ENCODE measurements around the gene TNFRSF17. TPM values are rescaled to one million over a fixed set of nuclear protein-coding genes. Genes with fewer than 3 reads are reported as not detected.

TNFRSF17 gene
- total RNA-seq = not detected
- not detected for polyA plus RNA-seq (2013, experiment 1 of 2)
- polyA plus RNA-seq (2013, experiment 2 of 2) = not detected
- long read RNA-seq, experiment 1 = 0 reads
- long read RNA-seq, experiment 2 = 0 reads
- long read RNA-seq, experiment 3 = 0 reads
- long read RNA-seq, experiment 4 = 0 reads

DNA sequence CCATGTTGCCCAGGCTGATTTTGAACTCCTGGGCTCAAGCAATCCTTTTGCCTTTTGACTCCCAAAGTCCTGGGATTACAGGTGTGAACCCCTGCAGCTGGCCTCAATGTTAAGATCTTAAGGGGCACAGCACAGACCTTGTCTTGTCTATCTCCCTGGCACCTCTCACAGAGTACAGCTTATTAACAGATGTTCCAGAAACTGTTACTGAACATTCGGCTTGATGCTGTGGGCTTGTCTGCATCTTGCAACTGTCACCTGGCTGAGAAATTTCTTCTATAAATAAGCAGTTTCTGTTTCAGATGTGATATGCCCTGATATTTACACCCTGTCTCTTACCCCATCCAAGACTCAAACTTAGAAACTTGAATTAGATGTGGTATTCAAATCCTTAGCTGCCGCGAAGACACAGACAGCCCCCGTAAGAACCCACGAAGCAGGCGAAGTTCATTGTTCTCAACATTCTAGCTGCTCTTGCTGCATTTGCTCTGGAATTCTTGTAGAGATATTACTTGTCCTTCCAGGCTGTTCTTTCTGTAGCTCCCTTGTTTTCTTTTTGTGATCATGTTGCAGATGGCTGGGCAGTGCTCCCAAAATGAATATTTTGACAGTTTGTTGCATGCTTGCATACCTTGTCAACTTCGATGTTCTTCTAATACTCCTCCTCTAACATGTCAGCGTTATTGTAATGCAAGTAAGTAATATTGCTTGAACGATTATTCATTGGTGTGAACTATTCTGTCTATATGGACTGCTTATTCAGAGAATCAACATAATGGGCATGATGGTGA is at the start of gene TNFRSF17:
Gene TNFRSF17 (plus strand): TSS at position 450 of the 791 bp plus-strand sequence. CDS start 115 bp downstream, at position 565.
- H3K27me3 ChIP-seq (ENCODE audit: control insufficient read depth, insufficient read depth, low read length, poor library complexity, severe bottlenecking) = no peaks in the 10 kb centered on the region
- no peaks in the 10 kb centered on the region for H3K4me1 ChIP-seq (ENCODE audit: control insufficient read depth, insufficient read depth, low read length)
- Mint-ChIP-seq H3K27ac (no peak within 1 kb of the TSS), H3K27me3 (ENCODE audit: insufficient read depth) (no peaks in the 10 kb centered on the region), H3K4me1 (no peaks in the 10 kb centered on the region), H3K9me3 (no peaks in the 10 kb centered on the region), H3K4me3 (no peak within 1 kb of the TSS), H3K36me3 (ENCODE audit: low read depth) (no peaks in the 10 kb centered on the region)
- WGBS, 2 experiments (ENCODE audit: insufficient coverage in 1 of 2, insufficient read length in 1 of 2) = 82 to 88% methylated on average over 7 to 9 of the region's 9 CpGs
- H3K27ac ChIP-seq (ENCODE audit: low read depth, low read length) = no peak within 1 kb of the TSS
- no peaks in the 10 kb centered on the region for H3K9me3 ChIP-seq (ENCODE audit: control insufficient read depth, low read length)
- TF ChIP-seq, protein P1, sequence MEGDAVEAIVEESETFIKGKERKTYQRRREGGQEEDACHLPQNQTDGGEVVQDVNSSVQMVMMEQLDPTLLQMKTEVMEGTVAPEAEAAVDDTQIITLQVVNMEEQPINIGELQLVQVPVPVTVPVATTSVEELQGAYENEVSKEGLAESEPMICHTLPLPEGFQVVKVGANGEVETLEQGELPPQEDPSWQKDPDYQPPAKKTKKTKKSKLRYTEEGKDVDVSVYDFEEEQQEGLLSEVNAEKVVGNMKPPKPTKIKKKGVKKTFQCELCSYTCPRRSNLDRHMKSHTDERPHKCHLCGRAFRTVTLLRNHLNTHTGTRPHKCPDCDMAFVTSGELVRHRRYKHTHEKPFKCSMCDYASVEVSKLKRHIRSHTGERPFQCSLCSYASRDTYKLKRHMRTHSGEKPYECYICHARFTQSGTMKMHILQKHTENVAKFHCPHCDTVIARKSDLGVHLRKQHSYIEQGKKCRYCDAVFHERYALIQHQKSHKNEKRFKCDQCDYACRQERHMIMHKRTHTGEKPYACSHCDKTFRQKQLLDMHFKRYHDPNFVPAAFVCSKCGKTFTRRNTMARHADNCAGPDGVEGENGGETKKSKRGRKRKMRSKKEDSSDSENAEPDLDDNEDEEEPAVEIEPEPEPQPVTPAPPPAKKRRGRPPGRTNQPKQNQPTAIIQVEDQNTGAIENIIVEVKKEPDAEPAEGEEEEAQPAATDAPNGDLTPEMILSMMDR (conservative IDR thresholded peaks at IDR 0.05) = no peak
- no peak for DNase-seq
- H3K4me3 ChIP-seq (ENCODE audit: low read length) = no peak within 1 kb of the TSS
- H3K36me3 ChIP-seq (ENCODE audit: control insufficient read depth, insufficient read depth, low read length) = no peaks in the 10 kb centered on the region
- H3K9ac ChIP-seq (ENCODE audit: extremely low read depth, low read length, poor library complexity, severe bottlenecking) = no peak within 1 kb of the TSS

DNA sequence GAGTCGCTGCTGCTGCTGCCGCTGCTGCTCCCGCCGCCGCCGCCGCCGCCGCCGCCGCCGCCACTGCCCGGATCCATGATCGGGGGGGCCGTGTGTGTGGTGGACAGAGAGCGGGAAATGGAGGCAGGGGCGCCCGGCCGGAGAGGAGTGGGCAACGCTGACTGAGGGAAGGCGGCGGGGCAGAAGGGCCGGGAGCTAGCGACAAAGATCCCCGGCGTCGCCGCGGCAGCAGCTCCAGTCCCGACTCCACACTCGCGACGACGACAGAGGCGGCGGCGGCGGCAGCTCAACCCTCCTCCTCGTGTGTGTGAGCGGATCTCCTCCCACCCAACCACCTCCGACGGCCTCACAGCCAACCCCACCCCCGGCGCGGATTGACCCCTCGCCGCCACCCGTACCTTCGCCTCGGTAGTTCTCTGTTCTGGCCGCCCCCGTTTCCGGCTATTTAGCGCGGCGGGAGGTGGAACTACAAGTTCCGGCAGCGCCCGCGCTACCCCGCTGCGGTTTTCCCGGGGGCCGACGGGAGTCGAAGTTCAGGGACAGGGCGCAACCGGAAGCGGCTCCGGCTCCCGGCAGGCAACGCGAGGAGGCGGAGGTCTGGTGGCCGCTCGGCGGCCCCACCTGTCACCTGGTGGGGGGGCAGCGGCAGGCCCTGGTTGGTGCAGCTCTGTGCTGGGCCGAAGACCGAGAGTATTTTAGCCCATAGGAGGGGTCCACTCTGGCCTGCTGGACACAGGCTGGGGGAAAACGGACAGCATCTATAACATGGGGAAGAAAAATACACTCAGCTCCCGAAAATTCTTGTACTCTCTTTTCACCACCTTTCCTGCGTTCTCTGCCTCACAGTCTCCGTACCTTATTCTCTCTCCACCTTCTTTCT is 49.1 kb upstream of the TNFRSF17 start, which contains the start of gene GSPT1:
Gene GSPT1 (minus strand): TSS at position 313 of the 880 bp plus-strand sequence. CDS start 236 bp downstream, at position 77.
- peaks cover 2% of the 10 kb centered on the region for H3K36me3 Mint-ChIP-seq (ENCODE audit: low read depth)
- DNase-seq = peak; percentile 100
- Histone ChIP-seq H3K27ac (ENCODE audit: low read depth, low read length) (peak within 1 kb of the TSS; percentile 78), H3K4me3 (ENCODE audit: low read length) (peak within 1 kb of the TSS; percentile 88), H3K9ac (ENCODE audit: extremely low read depth, low read length, poor library complexity, severe bottlenecking) (peak within 1 kb of the TSS; percentile 31), H3K4me1 (ENCODE audit: control insufficient read depth, insufficient read depth, low read length) (no peaks in the 10 kb centered on the region), H3K27me3 (ENCODE audit: control insufficient read depth, insufficient read depth, low read length, poor library complexity, severe bottlenecking) (no peaks in the 10 kb centered on the region), H3K36me3 (ENCODE audit: control insufficient read depth, insufficient read depth, low read length) (no peaks in the 10 kb centered on the region), H3K9me3 (ENCODE audit: control insufficient read depth, low read length) (no peaks in the 10 kb centered on the region)
- peak within 1 kb of the TSS; percentile 91 for H3K4me3 Mint-ChIP-seq
- H3K4me1 Mint-ChIP-seq = peaks cover 30% of the 10 kb centered on the region
- WGBS, 2 experiments (ENCODE audit: insufficient coverage in 1 of 2, insufficient read length in 1 of 2) = 2 to 4% methylated on average over 34 to 84 of the region's 84 CpGs
- H3K27ac Mint-ChIP-seq = peak within 1 kb of the TSS; percentile 94
- no peaks in the 10 kb centered on the region for H3K27me3 Mint-ChIP-seq (ENCODE audit: insufficient read depth)
- TF ChIP-seq, protein P1 (conservative IDR thresholded peaks at IDR 0.05) = no peak
- H3K9me3 Mint-ChIP-seq = no peaks in the 10 kb centered on the region
